Epithelial cell of proximal tubule (primary cell): ENCODE results near the gene OPTC. TPM values are rescaled to one million over a fixed set of nuclear protein-coding genes. Genes with fewer than 3 reads are reported as not detected.

ENCODE experiments used
- DNase-seq: peaks from one replicate; pipeline ENCODE4 v3.0.0-alpha.2; 2011; ENCODE audit warnings: low read depth
- H3K4me3 ChIP-seq: 2 replicates; pipeline ENCODE4 v1.5.1; 2011; ENCODE audit warnings: low read depth, mild to moderate bottlenecking, low read length
- CTCF ChIP-seq: conservative IDR thresholded peaks from 2 replicates; pipeline ENCODE4 v1.5.1; 2012; ENCODE audit warnings: low read depth, mild to moderate bottlenecking, low read length
- total RNA-seq: library from RNA; depleted of rRNA; stranded (reverse); fragments of >200 nt; gene quantifications from 2 replicates; pipeline ENCODE4 v1.2.3, GENCODE V29; 2015

The OPTC gene
- total RNA-seq, 1 donor from 2014 or later: not detected

- no peak for TF ChIP-seq CTCF
- DNase-seq: no peak
- no peak overlapping the region for H3K4me3 ChIP-seq
These were observed 5.8 kb downstream of the OPTC start for GRCh38 chr1:203499643-203500278.

- no peak overlapping the region for H3K4me3 ChIP-seq
- no peak for DNase-seq
- TF ChIP-seq CTCF: no peak
These were observed 6.3 kb downstream of the OPTC start for GRCh38 chr1:203500279-203500678.

GRCh38 chr1:203503836-203504235 lies 9.9 kb downstream of the OPTC start:
- no peak overlapping the region for H3K4me3 ChIP-seq
- DNase-seq: no peak
- no peak for TF ChIP-seq CTCF

- DNase-seq: no peak
- H3K4me3 ChIP-seq: no peak overlapping the region
- TF ChIP-seq CTCF: peak; percentile 83
These were observed 10.7 kb downstream of the OPTC start for GRCh38 chr1:203504400-203505250.

GRCh38 chr1:203505526-203506204 lies 11.7 kb downstream of the OPTC start:
- no peak overlapping the region for H3K4me3 ChIP-seq
- no peak for DNase-seq
- no peak for TF ChIP-seq CTCF

- H3K4me3 ChIP-seq: no peak overlapping the region
- no peak for DNase-seq
- TF ChIP-seq CTCF: peak; percentile 9
These were observed 13.1 kb downstream of the OPTC start for GRCh38 chr1:203506858-203507626.
